GM19023 (cell line): Measurements from ENCODE around the gene CSF1.
"Not testable (repeated sequence)": the region's sequence is repeated elsewhere in the genome, so short reads cannot be mapped to it uniquely, and the experiment has no call there.

Source experiments
- ATAC-seq: cut with Tn5 transposase; IDR thresholded peaks from one replicate; pipeline ENCODE4 v1.9.1; 2021; ENCODE audit warnings: mild to moderate bottlenecking, moderate library complexity; ENCODE audit not compliant: unreplicated experiment

CSF1 gene

GRCh38 chr1:109910123-109910962 is at the start of gene CSF1:
Gene CSF1 (plus strand): TSS chr1:109910849. CDS start chr1:109911024, 175 bp downstream.
- ATAC-seq: no peak

- ATAC-seq: not testable (repeated sequence)
These were observed 49.0 kb upstream of the CSF1 start for GRCh38 chr1:109861616-109862015.

GRCh38 chr1:109863667-109864046 is 47.0 kb upstream of the CSF1 start:
- no peak for ATAC-seq

- ATAC-seq: no peak
These were observed 46.4 kb upstream of the CSF1 start for GRCh38 chr1:109864047-109864822.

GRCh38 chr1:109864930-109865612 is 45.6 kb upstream of the CSF1 start:
- ATAC-seq: no peak

- ATAC-seq: no peak
These were observed 44.6 kb upstream of the CSF1 start for GRCh38 chr1:109866071-109866470.

- no peak for ATAC-seq
These were observed 37.1 kb upstream of the CSF1 start for GRCh38 chr1:109873278-109874175.

- no peak for ATAC-seq
These were observed 36.2 kb upstream of the CSF1 start for GRCh38 chr1:109874445-109874844.

GRCh38 chr1:109875874-109876273 is 34.8 kb upstream of the CSF1 start:
- ATAC-seq: no peak

GRCh38 chr1:109876617-109877316 is 33.9 kb upstream of the CSF1 start:
- ATAC-seq: no peak

GRCh38 chr1:109877317-109877771 is 33.3 kb upstream of the CSF1 start:
- ATAC-seq: no peak

- no peak for ATAC-seq
These were observed 32.9 kb upstream of the CSF1 start for GRCh38 chr1:109877776-109878175.

GRCh38 chr1:109878531-109879104 is 32.0 kb upstream of the CSF1 start:
- no peak for ATAC-seq

GRCh38 chr1:109879371-109879770 is 31.3 kb upstream of the CSF1 start:
- ATAC-seq: not testable (repeated sequence)

- ATAC-seq: no peak
These were observed 30.6 kb upstream of the CSF1 start for GRCh38 chr1:109879881-109880525.

- no peak for ATAC-seq
These were observed 29.4 kb upstream of the CSF1 start for GRCh38 chr1:109880971-109881894.

GRCh38 chr1:109881906-109882287 is 28.8 kb upstream of the CSF1 start:
- ATAC-seq: no peak
